Stimulated activated CD8-positive, alpha-beta memory T cell treated with anti-CD3 and anti-CD28 coated beads, Interleukin-7, amount 100 ng/mL, for 24 hours (primary cell): ENCODE results near the gene FAM120A.

Experiments
- DNase-seq: peaks from one replicate; pipeline ENCODE4 v3.0.0-alpha.2; 2020; ENCODE audit warnings: low read depth

FAM120A gene

DNA sequence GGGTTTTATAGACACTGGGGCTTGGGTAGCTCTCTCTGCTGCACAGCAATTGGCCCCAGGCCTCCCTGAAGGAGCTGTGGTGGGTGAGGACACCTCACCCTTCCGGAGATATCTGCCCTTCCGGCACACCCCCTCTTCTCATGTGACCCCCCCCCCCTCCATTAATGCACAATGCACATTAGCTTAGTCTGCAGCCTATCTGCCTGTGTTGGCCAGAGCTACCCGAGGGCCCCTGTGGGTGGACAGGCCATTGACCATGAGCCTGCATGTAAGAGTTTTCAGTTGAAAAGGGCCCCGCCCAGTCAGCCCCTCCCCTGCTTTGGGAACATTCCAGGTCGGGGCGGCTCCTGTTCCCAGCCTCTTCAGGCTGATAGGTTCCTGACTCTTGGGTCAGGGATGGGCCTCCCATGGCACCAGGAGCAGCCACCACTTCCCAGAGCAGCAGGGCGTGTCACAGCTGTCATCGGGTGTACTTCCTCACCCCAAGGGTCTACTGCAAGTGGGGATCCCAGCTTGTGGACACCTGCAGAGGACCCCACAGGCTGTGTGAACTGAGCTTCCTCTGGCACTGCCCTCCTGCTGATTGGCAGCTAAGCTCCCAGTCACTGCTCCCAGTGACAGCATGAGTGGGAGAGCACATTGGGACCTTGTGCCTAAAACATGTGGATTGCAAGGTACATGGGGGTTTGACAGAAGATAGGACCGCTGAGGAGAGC, 142.7 kb downstream of the FAM120A start:
- no peak for DNase-seq

DNA sequence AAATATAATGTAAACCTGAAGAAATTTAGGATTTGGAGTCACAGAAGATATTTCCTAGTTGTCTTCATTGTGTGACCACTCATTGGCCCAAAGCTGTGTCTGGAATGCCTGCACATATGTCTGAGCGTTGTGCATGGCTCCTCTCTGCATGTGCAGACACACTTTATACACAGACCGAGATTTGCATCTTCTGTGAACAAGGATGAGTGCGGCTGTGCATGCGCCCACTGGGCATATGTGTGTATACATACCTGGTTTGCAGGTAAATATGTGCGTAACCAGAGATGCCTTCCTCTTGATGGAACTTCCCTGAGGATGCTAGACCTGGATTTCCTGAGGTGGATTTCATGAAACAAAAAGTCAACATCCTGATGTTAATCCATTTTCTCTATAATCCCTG, 144.0 kb downstream of the FAM120A start:
- DNase-seq, result no peak

DNA sequence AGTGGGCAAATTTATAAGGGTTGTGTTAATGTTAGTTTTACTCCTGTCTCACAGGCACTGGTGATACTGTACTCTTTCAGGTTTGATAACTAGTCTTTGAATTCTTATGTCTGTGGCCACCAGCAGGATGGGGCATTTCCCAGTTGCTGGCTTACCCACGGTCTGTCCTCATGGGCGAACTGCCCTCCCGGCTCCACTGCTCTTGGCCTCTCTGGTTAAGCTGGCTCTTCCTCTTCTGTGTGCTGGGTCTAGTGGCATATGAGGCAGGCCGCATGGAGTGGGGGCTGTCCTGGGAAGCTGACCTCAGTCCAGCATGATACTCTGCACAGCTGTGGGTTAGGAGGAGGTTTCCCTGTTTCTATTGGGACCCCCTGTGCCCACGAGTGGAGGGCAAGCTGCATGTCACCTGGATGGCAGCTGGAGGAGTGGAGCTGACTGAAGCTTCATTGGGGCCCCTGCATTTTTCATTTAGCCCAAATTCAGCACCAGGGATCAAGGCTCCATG, 144.4 kb downstream of the FAM120A start:
- DNase-seq, result no peak

DNA sequence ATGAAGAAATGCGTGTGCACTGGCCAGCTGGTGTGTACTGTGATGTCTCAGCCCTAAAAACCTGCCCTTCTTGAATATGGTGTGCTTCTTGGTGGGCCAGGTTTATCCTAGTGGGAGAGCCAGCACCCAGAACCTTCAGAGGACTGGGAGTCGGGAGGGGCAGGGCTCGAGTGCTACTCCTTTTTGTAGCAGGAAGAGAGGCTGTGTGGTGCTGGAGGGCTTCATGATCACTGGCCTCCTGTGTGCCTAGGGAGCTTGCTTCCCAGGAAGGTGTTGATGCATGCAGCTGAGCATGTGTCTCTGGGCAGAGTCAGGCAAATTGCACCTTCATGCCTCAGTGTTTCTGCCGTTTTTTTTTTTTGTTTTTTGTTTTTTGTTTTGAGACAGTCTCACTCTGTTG, 144.9 kb downstream of the FAM120A start:
- no peak for DNase-seq

DNA sequence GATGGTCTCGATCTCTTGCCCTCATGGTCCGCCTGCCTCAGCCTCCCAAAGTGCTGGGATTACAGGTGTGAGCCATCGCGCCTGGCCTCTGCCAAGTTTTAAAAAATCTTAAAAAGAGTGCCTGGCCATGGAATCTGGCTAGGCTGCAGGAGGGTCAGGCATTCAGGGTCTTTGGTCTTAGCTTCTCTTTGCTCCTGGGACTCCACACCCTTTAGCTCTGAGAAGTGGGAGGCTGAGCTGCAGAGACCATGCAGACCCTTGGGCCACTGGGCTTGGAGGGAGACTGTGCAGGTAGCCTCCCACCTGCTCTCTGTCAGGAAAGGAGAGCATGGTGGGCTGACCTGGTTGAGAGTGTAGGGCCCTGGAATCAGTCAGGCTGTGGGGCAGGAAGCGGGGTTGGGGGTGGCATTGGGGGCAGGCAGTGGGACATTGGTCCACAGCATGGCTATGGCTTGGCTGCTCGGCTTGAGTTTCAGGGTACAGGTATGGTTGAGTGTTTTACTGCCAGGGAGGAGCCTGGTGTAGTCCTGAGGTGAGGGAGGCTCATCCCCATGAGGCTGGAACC, 145.7 kb downstream of the FAM120A start:
- no peak for DNase-seq

DNA sequence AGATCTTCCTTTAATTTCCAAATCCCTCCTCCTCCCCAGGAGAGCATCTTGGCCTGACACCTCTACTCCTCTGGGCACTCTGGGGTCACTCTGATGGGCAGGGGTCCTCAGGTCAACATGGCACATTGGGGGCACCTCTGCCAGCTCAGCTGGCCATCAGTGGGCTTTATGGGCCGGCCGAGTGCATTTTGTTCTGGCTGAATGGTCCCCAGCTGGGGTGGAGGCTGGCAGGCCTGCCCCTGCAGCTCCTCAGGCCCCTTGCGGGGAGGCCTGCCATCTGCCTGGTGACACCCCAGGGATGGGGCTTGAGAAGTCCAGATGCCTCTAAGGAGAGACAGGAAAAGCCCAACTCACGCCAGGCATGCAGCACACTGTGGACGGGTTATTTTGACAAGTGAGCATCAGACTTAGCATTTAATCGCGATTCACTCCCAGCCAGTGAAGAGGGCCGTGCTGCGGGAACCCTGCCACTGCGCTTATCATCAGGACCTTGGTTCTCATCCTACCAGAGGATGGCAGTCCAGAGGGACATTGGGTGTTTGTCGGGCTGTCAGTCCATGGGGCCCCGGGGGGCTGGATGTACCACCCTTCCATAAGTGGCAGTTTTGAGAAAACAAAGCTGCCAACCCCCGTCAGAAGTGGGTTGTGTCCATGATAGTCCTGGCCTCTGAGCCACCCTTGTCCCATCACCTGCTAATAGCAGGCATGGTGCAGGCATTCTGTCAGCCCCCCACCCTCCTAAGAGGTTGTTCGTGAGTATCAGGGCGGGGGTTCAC, 146.6 kb downstream of the FAM120A start:
- DNase-seq, result no peak

DNA sequence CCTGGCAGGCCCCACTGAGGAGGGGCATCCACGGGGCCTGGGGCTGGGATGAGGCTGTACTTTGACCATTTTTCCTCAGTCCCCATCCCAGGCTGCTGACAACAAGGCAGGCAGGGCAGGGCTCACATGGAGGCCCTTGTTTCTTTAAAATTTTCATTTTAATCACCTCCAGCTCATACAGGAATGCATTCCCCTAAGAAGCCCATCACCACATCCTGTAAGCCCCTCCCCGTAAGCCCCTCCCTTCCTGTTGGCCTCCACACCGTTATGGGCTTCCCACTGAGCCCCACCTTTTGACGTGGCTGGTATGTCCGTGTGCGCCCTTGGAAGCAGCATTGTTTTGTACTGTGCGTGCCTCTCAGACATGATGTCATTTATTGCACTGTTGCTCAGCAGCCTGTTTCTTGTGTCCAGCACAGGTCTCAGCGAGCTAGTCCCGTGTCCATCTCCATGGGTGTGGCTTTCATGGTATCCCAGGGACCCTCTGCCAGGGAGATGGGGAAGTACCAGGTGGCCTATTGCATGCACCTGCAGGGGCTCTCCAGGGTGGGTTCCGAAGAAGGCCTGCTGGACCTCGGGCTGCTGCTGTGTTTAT, 147.3 kb downstream of the FAM120A start:
- no peak for DNase-seq

DNA sequence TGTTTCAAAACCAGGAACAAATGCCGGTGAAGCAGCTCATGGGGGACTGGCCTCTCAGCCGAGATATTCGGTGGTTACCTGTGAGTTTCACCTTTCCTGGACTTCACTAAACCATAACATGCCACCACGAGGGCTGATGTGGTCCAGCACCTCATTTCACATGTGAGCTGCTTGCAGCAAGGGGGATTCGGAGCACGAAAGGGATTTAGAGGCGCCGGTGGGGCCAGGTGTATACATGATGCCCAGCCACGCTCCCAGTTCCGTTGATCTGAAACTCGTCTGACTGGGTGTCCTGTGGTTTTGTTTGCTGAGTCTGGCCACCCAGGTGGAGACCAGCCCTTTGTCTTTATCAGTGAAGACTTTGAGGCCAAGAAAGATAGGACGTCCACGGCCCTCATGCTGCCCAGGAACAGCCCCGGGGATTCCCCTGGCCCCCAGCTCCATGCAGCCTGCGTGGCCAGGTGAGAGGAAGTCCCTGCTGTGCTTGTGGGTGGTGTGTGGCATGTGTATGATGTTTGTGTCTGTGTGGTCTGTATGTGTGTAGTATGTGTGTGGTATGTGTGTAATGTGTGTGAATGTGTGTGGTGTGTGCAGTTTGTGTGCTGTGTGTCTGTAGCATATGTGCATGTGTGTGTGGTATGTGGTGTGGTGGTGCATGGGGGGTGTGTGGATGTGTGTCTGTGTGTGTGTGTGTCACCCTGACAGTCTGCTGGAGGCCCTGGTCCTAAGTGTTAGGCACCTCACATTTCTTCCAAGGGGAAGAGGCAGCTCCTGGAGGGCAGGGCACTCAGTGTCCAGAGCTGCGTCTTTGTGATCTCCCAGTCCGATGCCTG, 148.3 kb downstream of the FAM120A start:
- no peak for DNase-seq

DNA sequence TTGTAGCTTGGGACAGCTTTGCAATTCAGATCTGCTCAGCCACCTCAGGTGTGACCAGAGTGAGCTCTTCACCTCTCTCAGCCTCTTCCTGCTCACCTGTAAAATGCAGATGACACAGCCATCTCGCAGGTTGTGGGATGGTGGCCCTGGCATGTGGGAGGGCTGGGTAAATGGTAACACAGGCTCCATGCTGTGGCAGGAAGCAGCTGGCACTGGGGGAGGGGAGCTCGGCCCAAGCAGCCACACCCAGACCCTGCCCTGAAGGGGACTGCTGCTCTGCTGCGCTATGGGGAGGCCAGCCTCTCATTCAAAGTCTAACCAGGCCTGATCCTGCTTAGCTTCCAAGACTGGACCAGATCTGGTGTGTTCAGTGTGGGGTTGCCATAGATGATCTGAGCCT, 149.0 kb downstream of the FAM120A start:
- DNase-seq, result no peak

DNA sequence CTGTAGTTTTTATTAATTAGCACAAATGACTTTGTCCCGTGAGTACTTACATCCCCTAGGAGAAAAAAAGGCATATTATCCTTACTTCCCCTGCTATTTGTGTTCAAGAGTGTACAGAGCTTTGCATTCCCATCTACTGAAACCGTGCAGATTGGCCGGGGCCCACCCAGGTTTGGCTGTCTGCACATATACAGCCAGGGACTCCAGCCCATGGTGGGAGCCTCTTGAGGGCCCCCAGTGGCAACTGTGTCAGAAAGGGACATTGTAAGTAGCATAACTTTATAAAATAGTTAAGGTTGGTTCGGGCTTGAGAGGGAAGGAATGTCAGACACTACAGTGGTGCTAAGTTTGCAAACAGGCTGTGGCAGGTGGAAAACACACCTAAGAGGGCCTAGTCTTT, 149.6 kb downstream of the FAM120A start:
- no peak for DNase-seq

DNA sequence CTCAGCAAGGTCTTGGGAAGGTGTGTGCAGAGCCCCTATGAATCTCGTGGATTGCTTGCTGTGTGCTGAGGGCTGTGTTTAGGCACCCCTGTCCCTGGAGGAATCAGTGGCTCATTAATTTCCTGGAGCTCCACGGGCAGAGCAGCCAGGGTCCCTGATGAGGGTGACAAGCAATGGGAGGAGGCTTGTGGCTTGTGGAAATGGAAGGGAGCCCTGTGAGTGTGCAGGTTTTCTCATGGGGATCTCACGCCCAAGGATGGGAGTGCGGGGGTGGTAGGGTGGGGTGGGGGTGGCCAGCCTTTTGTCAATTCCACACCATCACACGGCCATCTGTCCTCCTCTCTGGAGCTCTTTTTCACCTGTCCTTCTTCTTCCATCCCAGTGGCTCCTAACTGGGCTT, 150.2 kb downstream of the FAM120A start:
- no peak for DNase-seq

DNA sequence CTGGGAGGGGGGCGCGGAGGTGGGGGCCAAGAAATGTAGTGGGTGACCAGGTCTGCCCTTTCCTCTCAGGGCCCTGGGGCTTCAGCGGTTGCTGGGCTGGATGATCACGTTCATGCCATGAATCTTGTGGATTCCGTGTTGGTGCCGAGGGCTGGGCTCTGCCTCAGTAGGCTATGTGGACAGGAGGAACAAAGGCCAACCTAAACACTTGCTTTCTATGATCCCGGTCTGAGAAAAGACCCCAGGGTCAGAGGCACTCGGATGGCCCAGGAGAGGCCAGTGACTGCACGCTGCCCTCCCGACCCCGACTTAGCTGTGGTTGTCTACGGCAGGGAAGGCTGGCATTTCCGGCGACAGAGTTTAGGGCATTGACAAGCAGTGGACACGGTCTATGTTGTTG, 151.5 kb downstream of the FAM120A start:
- no peak for DNase-seq

DNA sequence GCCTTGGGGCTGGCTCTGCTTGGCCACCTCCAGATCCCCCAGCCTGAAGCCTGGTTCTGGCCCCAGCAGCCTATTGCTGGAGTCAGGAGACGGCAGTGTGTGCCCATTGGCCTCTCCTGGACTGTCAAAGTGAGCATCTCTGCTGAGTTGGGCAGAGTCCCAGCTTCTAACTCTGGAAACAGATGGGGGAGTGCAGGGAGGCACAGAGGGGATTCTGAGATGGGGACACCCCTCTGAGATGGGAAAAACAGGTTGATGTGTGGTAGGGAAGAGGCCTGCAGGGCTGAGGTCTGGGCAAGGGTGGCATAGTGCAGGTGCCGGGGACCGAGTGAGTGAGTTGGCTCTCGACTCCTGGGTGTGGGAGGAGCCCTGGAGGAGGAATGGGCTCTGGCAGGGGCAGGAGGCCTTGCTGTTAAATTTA, 152.4 kb downstream of the FAM120A start:
- DNase-seq, result no peak

DNA sequence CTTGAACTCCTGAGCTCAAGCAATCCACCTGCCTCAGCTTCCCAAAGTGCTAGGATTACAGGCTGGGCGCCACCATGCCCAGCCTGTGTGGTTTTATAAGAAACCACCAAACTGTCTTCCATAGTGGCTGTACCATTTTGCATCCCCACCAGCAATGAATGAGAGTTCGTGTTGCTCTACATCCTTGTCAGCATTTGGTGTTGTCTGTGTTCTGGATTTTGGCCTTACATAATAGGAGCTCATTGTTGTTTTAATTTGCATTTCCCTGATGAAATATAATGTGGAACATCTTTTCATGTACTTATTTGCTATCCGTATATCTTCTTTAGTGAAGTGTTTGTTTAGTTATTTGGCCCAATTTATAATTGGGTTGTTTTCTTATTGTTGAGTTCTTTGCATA, 154.7 kb downstream of the FAM120A start:
- no peak for DNase-seq

DNA sequence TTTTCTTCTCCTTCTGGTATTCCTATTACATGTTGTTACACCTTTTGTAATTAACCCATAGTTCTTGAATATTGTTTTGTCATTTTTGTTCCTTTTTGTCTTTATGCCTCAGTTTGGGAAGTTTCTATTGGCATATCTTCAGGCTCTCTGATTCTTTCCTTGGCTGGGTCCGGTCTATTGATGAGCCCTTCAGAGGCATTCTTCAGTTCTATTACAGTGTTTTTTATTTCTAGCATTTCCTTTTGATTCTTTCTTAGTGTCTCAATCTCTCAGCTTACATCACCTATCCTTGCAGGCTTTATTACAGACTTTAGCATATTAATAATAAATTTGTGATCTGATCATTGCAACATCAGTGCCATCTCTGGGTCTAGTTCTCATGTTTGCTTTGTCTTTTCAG, 158.7 kb downstream of the FAM120A start:
- DNase-seq, result no peak

DNA sequence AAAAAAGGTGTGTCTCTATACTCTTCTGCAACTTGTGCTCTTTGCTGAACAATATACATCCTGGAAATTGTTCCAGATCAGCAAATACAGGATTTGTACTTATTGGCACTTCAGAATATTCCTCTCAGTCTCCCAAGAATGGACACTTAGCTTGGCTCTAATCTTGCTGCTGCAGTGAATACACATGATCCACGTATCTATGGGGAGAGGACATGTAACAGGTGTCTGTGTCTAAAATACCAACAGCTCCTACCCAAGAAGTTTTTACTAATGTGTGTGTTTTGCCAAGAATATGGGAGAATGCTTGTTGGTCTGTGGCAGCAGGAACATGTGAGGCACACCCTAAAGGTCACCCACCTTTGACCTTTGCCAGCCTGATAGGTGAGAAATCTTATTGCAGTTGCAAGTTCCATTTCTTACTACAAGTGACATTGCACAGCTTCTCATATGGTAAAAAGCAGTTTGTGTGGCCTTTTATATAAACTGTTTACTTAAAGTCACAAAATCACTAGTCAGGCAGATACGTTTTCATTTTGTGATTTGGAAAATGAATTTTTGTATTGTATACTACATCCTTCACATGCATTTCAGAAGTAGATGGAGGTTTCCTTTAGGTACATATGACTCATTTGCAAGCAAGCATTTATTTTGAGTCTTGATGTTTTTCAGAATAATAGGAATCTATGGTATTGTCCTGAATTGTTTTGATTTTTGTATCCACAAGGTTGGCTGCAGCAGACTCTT, 160.7 kb downstream of the FAM120A start:
- DNase-seq, result no peak

DNA sequence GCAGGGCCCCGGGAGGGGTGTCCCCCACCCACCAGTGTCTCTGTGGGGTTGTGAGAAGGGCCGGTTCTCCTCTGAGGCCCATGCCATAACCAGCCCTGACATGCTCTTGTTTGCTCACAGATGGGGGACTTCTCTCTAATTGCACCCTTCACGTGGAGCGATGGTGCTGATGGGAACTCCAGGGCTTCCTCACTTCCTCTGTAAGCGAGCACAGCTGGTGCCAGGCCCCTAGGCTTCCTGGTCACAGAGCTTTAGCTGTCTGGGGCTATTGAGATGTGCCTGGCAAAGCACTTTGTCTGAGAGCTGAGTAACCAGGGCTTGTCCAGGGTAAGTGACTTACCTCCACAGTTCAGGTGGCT, 161.3 kb downstream of the FAM120A start:
- no peak for DNase-seq

DNA sequence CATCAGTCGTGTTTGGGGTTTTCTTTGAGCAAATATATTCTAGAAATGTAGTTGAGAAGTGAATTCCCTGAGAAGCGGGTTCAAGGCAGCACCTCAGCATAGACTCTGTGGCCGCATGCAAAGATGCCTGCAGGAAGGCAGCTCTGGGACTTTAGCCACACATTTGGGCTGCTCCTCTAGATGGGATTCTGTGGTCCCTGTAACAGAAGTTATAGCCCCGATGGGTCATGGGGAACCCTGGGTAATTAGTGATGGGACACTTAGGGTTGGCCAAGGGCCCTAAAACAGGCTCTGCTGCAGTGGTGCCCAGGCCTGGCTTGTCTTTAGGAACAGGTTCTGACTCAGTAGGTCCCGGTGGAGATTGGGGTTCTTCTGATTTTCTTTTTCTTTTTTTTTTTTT, 161.7 kb downstream of the FAM120A start:
- no peak for DNase-seq

DNA sequence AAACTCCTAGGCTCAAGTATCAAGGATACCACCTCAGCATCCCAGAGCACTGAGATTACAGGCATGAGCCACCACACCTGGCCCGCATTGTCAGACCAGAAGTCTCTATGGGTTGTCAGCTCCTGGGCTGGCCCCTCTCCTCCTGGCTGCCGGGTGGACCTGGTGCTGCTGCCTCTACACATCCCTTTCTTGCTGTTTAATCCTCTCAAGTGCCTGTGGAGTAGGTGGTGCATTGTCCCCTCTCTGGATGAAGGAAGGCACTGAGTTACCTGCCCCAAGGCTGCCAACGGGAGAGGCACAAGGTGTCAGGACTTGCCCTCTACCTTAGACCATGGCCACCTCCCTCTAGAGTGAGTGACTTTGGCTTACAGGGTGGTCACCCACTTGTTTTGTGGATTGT, 162.3 kb downstream of the FAM120A start:
- no peak for DNase-seq

DNA sequence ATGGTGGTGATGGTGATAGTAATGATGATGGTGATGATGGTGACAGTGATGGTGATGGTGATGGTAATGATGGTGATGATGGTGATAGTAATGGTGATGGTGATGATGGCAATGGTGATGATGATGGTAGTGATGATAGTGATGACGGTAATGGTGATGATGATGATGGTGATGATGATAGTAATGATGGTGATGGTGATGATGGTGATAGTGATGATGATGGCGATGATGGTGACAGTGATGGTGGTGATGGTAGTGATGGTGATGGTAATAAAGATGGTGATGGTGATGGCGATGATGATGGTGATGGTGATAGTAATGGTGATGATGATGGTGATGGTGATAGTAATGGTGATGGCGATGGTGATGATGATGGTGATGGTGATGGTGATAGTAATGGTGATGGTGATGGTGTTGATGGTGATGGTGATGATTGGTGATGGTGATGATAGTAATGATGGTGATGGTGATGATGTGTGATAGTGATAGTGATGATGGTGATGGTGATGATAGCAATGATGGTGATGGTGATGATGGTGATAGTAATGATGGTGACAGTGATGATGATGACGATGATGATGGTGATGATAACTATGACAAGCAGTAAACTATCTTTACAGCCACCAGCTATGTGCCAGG, 163.5 kb downstream of the FAM120A start:
- DNase-seq, result no peak
